ENCODE measurements around the gene ZFPM1.

The ZFPM1 gene

DNA sequence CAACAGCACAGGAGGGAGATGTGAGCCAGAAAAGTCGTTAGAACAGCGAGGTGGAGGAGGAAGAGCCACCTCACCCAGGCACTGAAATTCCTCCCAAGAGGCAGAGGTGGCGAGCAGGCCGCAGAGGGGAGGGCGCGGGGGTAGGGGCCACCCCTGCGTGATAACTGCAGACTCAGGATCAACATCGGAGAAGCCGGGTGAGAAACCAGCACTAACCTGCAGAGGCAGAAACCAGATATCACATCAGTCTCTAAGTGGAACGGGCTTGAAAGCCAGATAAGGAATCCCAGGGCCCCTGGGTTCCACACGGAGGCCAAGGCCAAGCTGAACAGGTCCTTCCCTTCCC, 77.8 kb downstream of the ZFPM1 start:
- no peak for DNase-seq

GRCh38 chr16:88531346-88531745, 78.3 kb downstream of the ZFPM1 start:
- DNase-seq = no peak

DNA sequence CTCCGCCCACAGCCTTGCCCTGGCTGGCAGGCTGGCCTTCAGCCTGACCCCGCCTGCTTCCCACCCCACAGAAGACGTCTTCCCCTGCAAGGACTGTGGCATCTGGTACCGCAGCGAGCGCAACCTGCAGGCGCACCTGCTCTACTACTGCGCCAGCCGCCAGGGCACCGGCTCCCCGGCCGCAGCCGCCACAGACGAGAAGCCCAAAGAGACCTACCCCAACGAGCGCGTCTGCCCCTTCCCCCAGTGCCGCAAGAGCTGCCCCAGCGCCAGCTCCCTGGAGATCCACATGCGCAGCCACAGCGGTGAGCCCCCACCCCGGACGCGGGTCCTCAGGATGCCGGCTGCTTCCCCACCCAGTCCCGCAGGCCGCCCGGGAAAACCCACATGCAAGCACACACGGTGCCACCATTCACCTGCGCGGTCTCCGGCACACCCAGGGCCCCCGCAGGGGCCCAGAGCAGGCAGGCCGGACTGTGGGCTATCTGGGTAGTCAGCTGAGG, 78.9 kb downstream of the ZFPM1 start:
- DNase-seq = no peak

DNA sequence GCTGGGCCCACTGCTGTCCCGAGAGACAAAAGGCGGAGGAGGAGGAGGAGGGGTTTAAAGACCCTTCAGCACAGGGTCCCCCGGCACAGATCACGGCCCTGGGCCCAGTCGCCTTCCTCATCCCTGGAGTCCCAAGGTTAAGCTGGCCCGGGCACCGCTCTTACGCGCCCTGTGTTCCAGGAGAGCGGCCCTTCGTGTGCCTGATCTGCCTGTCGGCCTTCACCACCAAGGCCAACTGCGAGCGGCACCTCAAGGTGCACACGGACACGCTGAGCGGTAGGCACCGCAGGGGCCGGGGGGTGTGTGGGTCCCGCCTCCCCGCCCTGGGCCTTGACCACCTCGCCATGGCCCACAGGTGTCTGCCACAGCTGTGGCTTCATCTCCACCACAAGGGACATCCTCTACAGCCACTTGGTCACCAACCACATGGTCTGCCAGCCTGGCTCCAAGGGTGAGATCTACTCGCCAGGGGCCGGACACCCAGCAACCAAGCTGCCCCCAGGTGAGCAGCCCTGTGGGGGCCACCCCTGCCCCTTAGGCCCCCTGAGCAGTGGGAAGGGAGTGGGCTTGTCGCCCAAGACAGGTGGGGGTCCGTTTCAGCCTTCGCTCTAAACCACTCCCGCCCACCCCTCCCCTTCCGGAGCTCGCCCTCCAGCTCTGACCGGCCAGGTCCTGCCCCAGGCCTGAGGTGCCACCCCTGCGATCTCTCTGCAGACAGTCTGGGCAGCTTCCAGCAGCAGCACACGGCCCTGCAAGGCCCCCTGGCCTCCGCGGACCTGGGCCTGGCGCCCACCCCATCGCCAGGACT, 79.6 kb downstream of the ZFPM1 start:
- DNase-seq = no peak

- DNase-seq = no peak
Observed at GRCh38 chr16:88533381-88533917, 80.4 kb downstream of the ZFPM1 start.

- no peak for DNase-seq
Observed at GRCh38 chr16:88533932-88534637, 81.0 kb downstream of the ZFPM1 start.

DNA sequence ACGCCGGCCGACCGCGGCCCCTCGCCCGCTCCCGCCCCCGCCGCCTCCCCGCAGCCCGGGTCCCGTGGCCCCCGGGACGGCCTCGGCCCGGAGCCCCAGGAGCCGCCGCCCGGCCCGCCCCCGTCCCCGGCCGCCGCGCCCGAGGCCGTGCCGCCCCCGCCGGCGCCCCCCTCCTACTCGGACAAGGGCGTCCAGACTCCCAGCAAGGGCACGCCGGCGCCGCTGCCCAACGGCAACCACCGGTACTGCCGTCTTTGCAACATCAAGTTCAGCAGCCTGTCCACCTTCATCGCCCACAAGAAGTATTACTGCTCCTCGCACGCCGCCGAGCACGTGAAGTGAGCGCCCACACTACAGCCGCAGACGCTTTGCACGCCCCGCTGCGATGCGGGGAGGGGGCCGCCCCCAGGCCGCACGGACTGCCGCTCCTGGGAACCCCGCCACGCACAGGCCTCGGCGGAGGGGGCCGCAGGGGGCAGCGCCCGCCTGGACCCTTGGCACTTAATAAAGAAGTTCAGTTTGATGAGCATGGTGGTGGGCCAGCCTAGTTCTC, 81.6 kb downstream of the ZFPM1 start:
- DNase-seq = no peak

- DNase-seq = no peak
Observed at GRCh38 chr16:88535191-88535856, 82.2 kb downstream of the ZFPM1 start.

DNA sequence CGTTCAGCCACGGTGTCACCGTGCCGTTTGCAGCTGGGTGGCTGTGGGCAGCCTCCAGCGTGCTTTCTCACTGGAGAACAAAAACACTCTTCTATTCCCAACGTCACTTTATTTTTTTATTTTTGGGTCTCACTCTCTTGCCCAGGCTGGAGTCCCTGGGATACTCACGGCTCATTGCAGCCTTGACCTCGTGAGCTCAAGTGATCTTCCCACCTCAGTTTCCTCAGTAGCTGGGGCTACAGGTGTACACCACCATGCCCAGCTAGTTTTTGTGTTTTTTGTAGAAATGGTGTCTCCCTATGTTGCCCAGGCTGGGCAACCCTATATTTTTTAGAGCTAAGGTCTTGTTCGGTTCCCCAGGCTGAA, 82.8 kb downstream of the ZFPM1 start:
- no peak for DNase-seq

GRCh38 chr16:88536510-88536909, 83.4 kb downstream of the ZFPM1 start:
- DNase-seq = no peak

DNA sequence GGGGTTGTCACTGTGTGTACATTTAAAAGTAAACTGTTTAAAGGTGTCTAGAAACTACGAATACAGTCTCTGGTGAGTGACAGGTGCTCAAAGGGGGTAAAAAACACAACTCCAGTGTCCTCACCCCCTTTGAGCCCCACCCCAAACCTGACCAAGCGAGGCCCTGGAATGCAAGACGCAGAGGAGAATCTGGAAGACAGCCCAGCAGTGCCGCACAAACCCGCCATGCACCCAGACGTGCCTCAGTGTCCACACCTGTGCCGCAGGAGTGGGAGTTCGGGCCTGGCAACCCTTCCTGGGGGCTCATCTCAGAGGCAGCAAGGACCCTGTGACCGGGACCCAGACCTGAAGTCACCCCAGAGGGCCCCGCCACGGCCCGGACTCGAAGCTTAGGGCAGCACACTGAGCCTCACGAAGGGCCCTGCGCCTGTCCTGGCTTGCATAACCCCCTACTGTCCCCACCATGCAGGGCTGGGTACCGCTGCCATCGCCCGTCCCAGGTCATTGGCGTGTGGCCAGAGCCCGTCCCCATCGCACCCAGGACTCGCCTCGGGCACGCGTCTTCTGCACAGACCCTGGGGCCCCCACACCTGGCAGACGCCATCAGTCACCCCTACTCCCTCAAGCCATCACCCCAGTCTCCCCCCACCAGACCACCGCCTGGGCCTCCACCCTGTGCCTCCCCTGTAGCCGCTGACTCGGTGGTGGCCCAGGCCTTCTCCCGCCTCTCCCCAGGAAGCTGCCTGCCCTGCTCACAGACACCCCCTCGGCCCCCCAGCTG, 84.1 kb downstream of the ZFPM1 start:
- DNase-seq = no peak

- DNase-seq = no peak
Observed at GRCh38 chr16:88537859-88538258, 84.8 kb downstream of the ZFPM1 start.

- DNase-seq = no peak
Observed at GRCh38 chr16:88538366-88539060, 85.4 kb downstream of the ZFPM1 start.

- no peak for DNase-seq
Observed at GRCh38 chr16:88539261-88539651, 86.2 kb downstream of the ZFPM1 start.

DNA sequence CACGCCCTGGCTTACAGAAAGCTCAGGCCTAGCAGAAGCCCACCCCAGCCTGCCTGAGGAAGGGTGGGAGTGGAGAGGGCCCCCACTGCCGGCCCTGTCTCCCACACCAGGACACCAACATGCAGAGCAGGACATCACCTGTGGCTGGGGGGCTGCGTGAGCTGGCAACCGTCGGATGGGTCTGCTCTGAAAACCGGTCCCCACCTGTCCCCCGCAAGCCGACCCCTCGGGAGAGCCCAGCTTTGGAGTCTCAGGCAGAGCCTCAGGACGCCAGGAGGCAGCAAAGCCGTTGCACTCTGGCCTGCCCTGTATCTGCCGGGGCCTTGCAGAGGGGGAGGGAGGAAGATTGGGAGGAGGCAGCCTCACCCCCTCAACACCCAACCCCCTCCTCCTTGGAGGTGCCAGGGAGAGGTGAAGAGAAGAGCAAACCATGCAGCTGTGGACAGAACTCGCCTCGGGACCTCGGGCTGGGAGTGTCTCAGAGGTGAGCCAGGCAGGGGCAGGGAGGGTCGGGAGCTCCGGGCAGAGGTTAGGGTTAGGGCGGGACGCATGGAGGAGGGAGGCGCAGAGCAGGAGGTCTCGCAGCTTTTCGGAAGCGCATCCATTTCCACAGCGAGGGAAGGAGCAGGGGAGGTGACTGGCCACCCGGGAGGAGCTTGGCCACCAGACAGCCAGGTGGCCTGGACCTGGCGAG, 86.7 kb downstream of the ZFPM1 start:
- DNase-seq = no peak

GRCh38 chr16:88540346-88540977, 87.4 kb downstream of the ZFPM1 start:
- no peak for DNase-seq

DNA sequence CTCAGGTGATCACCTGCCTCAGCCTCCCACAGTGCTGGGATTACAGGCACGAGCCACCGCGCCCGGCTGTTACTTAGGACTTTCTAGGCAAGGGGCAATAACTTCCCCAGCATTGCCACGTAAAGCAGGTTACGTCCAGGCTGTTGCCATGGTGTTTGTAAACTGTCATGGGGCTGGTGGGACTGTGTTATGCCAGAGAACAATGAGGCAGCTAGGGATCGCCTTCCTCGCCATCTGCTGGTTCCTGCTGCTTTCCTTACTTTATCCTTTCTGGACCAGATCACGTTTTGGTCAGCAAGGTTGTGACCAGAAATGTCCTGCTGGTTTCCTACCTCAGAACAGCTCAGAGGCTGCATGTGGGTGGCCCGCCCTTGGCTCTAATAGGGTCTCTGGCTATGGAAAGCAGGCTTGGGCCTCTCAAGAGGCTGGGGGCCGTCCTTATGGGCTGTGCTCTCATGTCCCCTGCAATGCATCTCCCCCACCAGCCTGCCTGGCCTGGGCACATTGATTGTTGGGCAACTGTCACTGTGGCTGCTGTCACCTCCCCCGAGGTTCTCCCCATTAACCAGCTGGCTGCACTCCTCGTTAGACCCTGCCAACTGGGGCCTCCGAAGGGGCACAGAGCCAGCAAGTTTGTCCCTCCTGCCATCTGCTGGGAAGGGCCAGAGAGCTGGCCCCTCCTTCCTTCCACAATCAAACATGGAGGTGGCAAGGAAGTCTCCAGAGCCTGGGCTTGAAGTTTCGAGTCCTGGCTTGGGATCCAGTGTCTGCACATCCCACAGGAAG, 88.9 kb downstream of the ZFPM1 start:
- no peak for DNase-seq

GRCh38 chr16:88543230-88543813, 90.2 kb downstream of the ZFPM1 start:
- DNase-seq = no peak

- DNase-seq = no peak
Observed at GRCh38 chr16:88545781-88546180, 92.7 kb downstream of the ZFPM1 start.

All from NCI-H2227 treated with DMSO at 0.1 percent for 48 hours (cell line).